Astrocyte of the spinal cord (primary cell): Measurements from ENCODE around the gene CAMK2B.

ENCODE experiments used
- DNase-seq: peaks from one replicate; pipeline ENCODE4 v3.0.0; 2011; ENCODE audit warnings: low read depth, low spot score
- H3K4me3 ChIP-seq: 2 replicates; pipeline ENCODE4 v1.5.1; 2011; ENCODE audit warnings: low read depth, mild to moderate bottlenecking, low read length, moderate library complexity
- in situ Hi-C: cut with HindIII; loops from 2 replicates; pipeline ENCODE4 v1.10.0; 2017; ENCODE audit warnings: low sequenced_read_pairs
- TF ChIP-seq, protein P1 (sequence below): IDR thresholded peaks from 2 replicates; pipeline ENCODE4 v1.5.1; 2012; ENCODE audit warnings: low read depth, mild to moderate bottlenecking, low read length, inconsistent platforms

Gene CAMK2B

DNA sequence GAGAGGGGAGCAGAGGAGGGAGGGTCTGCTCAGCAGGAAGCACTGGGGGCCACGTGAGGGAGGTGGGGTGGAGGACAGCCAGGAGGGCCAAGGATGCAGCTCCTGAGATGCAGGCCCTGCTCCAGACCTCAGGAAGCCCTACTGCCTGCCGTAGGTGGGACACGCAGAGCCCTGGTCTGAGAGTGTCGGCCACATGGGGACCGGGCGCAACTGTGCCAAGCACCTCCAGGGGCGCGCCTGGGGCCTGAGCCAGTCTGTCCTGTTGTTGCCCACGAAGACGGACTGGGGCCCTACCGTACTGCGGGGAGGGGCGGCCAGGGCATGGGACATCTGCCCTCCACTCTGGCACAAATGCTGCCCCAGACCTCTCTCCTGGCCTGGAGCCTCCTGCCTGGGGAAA lies 93.0 kb downstream of the CAMK2B start:
- no peak overlapping the region for H3K4me3 ChIP-seq
- TF ChIP-seq, protein P1, sequence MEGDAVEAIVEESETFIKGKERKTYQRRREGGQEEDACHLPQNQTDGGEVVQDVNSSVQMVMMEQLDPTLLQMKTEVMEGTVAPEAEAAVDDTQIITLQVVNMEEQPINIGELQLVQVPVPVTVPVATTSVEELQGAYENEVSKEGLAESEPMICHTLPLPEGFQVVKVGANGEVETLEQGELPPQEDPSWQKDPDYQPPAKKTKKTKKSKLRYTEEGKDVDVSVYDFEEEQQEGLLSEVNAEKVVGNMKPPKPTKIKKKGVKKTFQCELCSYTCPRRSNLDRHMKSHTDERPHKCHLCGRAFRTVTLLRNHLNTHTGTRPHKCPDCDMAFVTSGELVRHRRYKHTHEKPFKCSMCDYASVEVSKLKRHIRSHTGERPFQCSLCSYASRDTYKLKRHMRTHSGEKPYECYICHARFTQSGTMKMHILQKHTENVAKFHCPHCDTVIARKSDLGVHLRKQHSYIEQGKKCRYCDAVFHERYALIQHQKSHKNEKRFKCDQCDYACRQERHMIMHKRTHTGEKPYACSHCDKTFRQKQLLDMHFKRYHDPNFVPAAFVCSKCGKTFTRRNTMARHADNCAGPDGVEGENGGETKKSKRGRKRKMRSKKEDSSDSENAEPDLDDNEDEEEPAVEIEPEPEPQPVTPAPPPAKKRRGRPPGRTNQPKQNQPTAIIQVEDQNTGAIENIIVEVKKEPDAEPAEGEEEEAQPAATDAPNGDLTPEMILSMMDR = no peak
- in situ Hi-C loops = no loop called here
- DNase-seq = no peak

DNA sequence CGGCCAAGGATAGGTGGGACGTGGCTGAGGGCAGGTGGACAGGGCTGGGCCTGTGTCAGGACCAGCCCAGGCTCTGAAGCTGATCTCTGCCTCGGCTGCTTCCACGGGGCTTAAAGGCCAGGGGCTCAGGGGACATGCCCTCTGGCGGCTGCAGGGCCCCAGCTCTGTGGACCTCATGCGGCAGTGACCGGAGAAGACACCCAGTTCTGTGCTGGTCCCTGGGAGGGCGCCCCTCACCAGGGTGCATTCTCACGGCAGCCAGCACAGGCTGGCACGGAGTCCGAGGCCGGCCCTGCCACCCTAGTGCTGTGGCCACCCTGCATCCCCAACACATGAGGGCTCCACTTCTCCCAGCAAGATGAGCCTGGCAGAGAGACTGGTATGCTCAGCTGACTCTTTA lies 94.3 kb downstream of the CAMK2B start:
- no peak overlapping the region for H3K4me3 ChIP-seq
- DNase-seq = no peak
- TF ChIP-seq, protein P1 = no peak
- in situ Hi-C loops = no loop called here

DNA sequence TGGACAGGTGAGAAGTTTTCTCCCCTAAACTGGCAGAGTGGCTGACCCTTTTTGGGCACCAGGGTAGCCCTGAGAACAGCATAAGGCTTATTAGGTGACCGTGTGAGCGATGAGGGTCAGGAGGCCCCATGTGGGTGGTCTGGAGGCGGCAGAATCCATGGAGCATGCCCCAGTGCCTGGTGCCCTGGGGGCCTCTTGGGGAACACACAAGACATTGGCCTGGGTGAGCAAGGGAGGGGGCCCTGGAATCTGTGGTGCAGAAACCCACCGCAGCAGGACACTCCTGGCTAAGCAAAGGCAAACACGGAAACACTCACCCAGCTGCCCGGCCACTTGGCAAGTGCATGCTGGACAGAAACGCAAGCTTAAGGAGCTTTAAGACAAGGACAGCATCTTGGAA lies 95.1 kb downstream of the CAMK2B start:
- DNase-seq = no peak
- H3K4me3 ChIP-seq = no peak overlapping the region
- TF ChIP-seq, protein P1 = no peak
- in situ Hi-C loops = no loop called here

DNA sequence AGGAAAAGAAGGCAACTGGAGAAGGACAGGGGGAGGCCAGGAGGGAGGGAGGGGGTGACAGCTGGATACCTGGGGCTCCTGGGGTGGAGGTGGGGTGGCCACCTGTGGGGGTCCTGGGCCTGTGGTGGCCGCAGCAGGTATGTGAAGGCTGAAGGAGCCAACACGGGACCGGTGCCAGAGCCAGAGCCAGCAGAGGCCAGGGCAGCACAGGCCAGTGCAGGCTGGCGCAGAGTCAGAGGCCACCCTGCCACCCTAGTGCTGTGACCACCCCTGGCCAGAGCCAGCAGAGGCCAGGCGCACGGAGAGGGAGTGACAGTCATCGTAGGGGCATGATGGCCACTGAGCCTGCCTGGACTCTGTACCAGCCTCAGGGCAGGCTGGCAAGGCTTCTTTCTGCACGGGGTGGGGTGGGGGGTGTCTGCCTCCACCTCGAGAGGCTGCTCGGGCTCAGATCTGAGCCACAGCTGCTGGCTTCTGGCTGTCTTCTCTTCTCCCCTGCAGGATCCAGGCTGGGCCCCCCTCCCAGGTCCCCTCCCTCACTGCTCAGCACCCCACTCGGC lies 95.8 kb downstream of the CAMK2B start:
- in situ Hi-C loops = no loop called here
- TF ChIP-seq, protein P1 = no peak
- no peak for DNase-seq
- no peak overlapping the region for H3K4me3 ChIP-seq

DNA sequence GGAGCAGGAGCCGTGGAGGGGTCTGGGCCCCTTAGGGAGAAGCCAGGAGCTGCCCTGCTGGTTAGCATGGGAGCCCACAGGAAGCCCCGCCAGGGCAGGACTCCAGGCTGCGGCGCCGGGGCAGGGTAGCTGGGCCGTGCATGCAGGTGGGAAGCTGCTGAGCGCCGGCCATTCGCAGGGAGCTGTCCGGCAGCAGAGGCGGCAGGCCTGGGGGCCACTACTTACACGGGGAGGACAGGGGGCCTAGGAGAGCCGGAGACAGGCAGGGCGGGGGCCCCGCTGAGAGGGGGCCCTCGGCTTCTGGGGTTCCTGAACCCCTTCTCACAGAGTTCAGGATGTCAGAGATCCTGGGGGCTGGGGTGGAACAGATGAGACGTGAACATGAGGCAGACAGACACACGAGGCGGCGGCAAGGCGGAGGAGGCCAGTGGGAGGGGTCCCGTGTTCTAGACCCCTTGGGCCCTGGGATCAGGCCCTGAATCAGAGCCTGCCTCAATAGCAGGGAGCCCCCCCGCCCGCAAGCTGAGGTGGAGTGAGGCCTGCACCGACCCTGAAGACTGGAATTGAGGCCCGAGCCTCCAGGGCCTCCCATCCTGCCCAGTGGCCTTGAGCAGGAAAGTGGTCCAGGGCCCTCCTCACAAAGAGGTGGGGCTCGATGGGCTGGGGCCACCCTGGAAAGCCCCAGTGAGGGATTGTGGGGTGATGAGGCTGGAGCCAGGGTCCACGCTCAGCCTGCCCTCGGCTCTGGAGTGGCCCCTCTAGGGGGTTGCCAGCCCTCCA lies 96.6 kb downstream of the CAMK2B start:
- in situ Hi-C loops = no loop called here
- no peak overlapping the region for H3K4me3 ChIP-seq
- DNase-seq = no peak
- TF ChIP-seq, protein P1 = no peak

DNA sequence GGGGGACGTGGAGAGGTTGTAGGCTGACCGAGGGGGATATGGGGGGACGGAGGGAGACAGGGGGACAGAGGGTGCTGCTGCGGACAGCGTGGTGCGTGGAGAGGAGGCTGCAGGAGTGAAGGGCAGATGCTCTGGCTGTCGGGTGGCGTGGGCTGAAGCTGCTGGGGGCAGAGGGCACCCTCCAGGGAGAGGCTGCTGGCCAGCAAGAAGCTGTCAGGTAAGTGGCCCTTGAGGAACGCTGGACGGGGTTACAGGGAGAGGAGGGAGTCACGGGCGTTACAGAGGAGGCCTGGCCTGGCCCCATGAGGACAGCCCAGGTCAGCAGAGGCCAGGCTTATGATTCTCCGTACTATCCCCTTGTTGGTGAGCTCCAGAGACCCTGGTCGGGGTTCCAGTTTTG lies 97.5 kb downstream of the CAMK2B start:
- TF ChIP-seq, protein P1 = no peak
- no peak for DNase-seq
- no peak overlapping the region for H3K4me3 ChIP-seq
- in situ Hi-C loops = no loop called here
